Heart left ventricle (tissue), 16 donors: Measurements from ENCODE around the gene WDR6. TPM values are rescaled to one million over a fixed set of nuclear protein-coding genes. Genes with fewer than 3 reads are reported as not detected.

Experiments used
- ATAC-seq, 4 donors: fragments of 200-7000 bp; cut with Tn5 transposase; one replicate each; pipeline ENCODE4 v1.9.1; 2020 to 2022; ENCODE audit warnings: moderate library complexity in 4 of 4, mild to moderate bottlenecking in 3 of 4, moderate number of reproducible peaks in 1 of 4
- DNase-seq, 5 donors: peaks; one replicate each; pipeline ENCODE4 v3.0.0-alpha.2; 2020
- H3K27ac ChIP-seq, 12 donors: fragments of 200-600 bp; sonication (generic) in 4 of 12; one replicate each; pipeline versions ENCODE4 v1.5.0 to v1.8.0; 2016 to 2022; ENCODE audit warnings: mild to moderate bottlenecking in 2 of 12
- H3K27me3 ChIP-seq, 9 donors: fragments of 200-600 bp; sonication (generic) in 2 of 9; one replicate each; pipeline versions ENCODE4 v1.5.1 to v1.8.0; 2016 to 2022; ENCODE audit warnings: mild to moderate bottlenecking in 3 of 9
- H3K36me3 ChIP-seq, 9 donors: fragments of 200-600 bp; sonication (generic) in 2 of 9; one replicate each; pipeline versions ENCODE4 v1.5.0 to v1.8.0; 2018 to 2022; ENCODE audit warnings: mild to moderate bottlenecking in 2 of 9
- H3K4me1 ChIP-seq, 12 donors: fragments of 200-600 bp; sonication (generic) in 4 of 12; one replicate each; pipeline versions ENCODE4 v1.5.0 to v1.8.0; 2016 to 2022; ENCODE audit warnings: mild to moderate bottlenecking in 3 of 12
- H3K4me3 ChIP-seq, 12 donors: fragments of 200-600 bp; sonication (generic) in 4 of 12; one replicate each; pipeline versions ENCODE4 v1.5.0 to v1.8.0; 2017 to 2022; ENCODE audit warnings: mild to moderate bottlenecking in 9 of 12, moderate library complexity in 4 of 12
- H3K9me3 ChIP-seq, 12 donors: fragments of 200-600 bp; sonication (generic) in 4 of 12; one replicate each; pipeline versions ENCODE4 v1.5.0 to v1.8.0; 2016 to 2022; ENCODE audit warnings: mild to moderate bottlenecking in 1 of 12
- CTCF ChIP-seq, 12 donors: fragments of 200-600 bp; sonication (generic) in 4 of 12; IDR thresholded peaks; one replicate each; pipeline versions ENCODE4 v1.5.0 to v1.8.0; 2018 to 2022; ENCODE audit warnings: antibody characterized with exemption in 12 of 12, mild to moderate bottlenecking in 5 of 12
- POLR2A ChIP-seq, 2 donors: fragments of 450-650 bp; IDR thresholded peaks; one replicate each; pipeline ENCODE4 v1.6.1; 2017; ENCODE audit warnings: antibody characterized with exemption in 2 of 2, mild to moderate bottlenecking in 2 of 2, moderate library complexity in 2 of 2
- WGBS, 4 donors: extraction: QIAGEN DNeasy Blood & Tissue Kit in 2 of 4; methylation state at CpG; one replicate each; pipeline versions ENCODE4 v1.1.5 to v1.1.7; 2013 to 2018; 5-methylcytosine and 5-hydroxymethylcytosine counted together
- intact Hi-C, 10 donors: fragments of 100-400 bp; cut with DNase I; formaldehyde crosslinking; loops; one replicate each; pipeline versions ENCODE4 v1.11.1 to v1.14.2; 2022
- polyA plus RNA-seq, 2 donors: library from polyadenylated mRNA; stranded (reverse); fragments of 200-250 nt; gene quantifications; one replicate each; pipeline ENCODE4 v1.2.3, GENCODE V29; 2013
- total RNA-seq, 9 donors: library from RNA; depleted of rRNA in 2 of 9; stranded (reverse); fragments of >200 nt in 2 of 9; fragmentation: NEBNext Ultra II Directional in 3 of 9; extraction: Animal tissue kit (Norgen Biotek cat#: 25700) in 3 of 9; gene quantifications; one replicate each; pipeline versions ENCODE4 v1.1.0 to v1.2.4, GENCODE V29; 2016 to 2023
- donor health status: ischemic (EF 13 %, LVEDD 7.1; RV severe dilation, severe dysfunction).
- donor health status: healthy with polysubstance abuse.
- donor health status: DM: no; HTN: yes; CAD: no.
- donor health status: DM: no; HTN: no; CAD: no.
- donor health status: ischemic (EF 25% LVEDD 6.9; RV normal size, moderate dysfunction).
- donor health status: ischemic (EF 25% LVEDD 5.7; RV mildly dilated, moderate dysfunction).
- donor health status: healthy.
- donor health status: DM: yes; HTN: yes; CAD: no.
- donor health status: ischemic (EF 35%, LVEDD 5.7; RV mildly dilated, moderate dysfunction).
- donor health status: nonischemic (EF 11% LVEDD 7.7; RV severe dilation, severe dysfunction).
- donor health status: DM: yes; HTN: yes; CAD: no.
- donor health status: PGD.
- donor health status: ischemic (EF 29% LVEDD 5.4; RV normal size, mild dysfunction).
- donor health status: nonischemic (EF 23%, LVEDD 6.1; RV moderate dilation, normal function).

The WDR6 gene
- total and polyA plus RNA-seq, 11 donors = 56.2 to 91.2 (median 77.9) TPM

- no peaks in the 10 kb centered on the region for H3K27me3 ChIP-seq
- H3K27ac ChIP-seq = no peak overlapping the region
- intact Hi-C loops = no loop called here
- 61 to 81% (median 75%) methylated on average over 8 of the region's 8 CpGs for WGBS, 4 donors
- H3K36me3 ChIP-seq = peaks cover 0 to 34% (median 3%) of the 10 kb centered on the region in 9 donors
- DNase-seq (no peak), ATAC-seq (no peak)
- TF ChIP-seq POLR2A (IDR thresholded peaks at IDR 0.05) (no peak), CTCF (IDR thresholded peaks at IDR 0.05) (no peak)
- peaks cover 0 to 2% (median under 1%) of the 10 kb centered on the region in 12 donors for H3K4me1 ChIP-seq
- no peaks in the 10 kb centered on the region for H3K9me3 ChIP-seq
- H3K4me3 ChIP-seq = no peak overlapping the region
These were observed 10.0 kb upstream of the WDR6 start for GRCh38 chr3:48997102-48997635.

GRCh38 chr3:48997714-48998637 lies 9.2 kb upstream of the WDR6 start:
- ATAC-seq (no peak), DNase-seq (no peak)
- Histone ChIP-seq H3K4me1 (no peaks in the 10 kb centered on the region), H3K27ac (no peak overlapping the region), H3K36me3 (peaks cover 0 to 30% (median 3%) of the 10 kb centered on the region in 9 donors), H3K27me3 (no peaks in the 10 kb centered on the region), H3K9me3 (no peaks in the 10 kb centered on the region), H3K4me3 (no peak overlapping the region)
- 72 to 81% (median 77%) methylated on average over 20 of the region's 20 CpGs for WGBS, 4 donors
- TF ChIP-seq CTCF (IDR thresholded peaks at IDR 0.05) = no peak
- no peak for TF ChIP-seq POLR2A (IDR thresholded peaks at IDR 0.05)
- intact Hi-C loops = no loop called here

- ATAC-seq (no peak), DNase-seq (no peak)
- TF ChIP-seq CTCF (IDR thresholded peaks at IDR 0.05) (no peak), POLR2A (IDR thresholded peaks at IDR 0.05) (no peak)
- Histone ChIP-seq H3K9me3 (no peaks in the 10 kb centered on the region), H3K27me3 (no peaks in the 10 kb centered on the region), H3K27ac (no peak overlapping the region), H3K4me1 (no peaks in the 10 kb centered on the region), H3K4me3 (no peak overlapping the region), H3K36me3 (peaks cover 0 to 29% (median 3%) of the 10 kb centered on the region in 9 donors)
- intact Hi-C loops = no loop called here
- WGBS, 4 donors = 85 to 96% (median 87%) methylated on average over 6 to 8 of the region's 8 CpGs
These were observed 7.9 kb upstream of the WDR6 start for GRCh38 chr3:48999085-48999858.

- Histone ChIP-seq H3K4me1 (peaks cover 0 to 5% (median under 1%) of the 10 kb centered on the region in 12 donors), H3K4me3 (no peak overlapping the region), H3K27me3 (no peaks in the 10 kb centered on the region), H3K9me3 (no peaks in the 10 kb centered on the region), H3K36me3 (peaks cover 0 to 26% (median 3%) of the 10 kb centered on the region in 9 donors), H3K27ac (no peak overlapping the region)
- WGBS, 4 donors = 81 to 88% (median 87%) methylated on average over 6 of the region's 6 CpGs
- no peak for TF ChIP-seq POLR2A (IDR thresholded peaks at IDR 0.05)
- TF ChIP-seq CTCF (IDR thresholded peaks at IDR 0.05) = no peak
- DNase-seq (no peak), ATAC-seq (no peak)
- intact Hi-C loops = no loop called here
These were observed 6.0 kb upstream of the WDR6 start for GRCh38 chr3:49001155-49001554.
